Fibroblast of skin of right biceps (primary cell): ENCODE measurements around the gene IL1RAPL2.

Experiments used
- DNase-seq: peaks from one replicate; pipeline ENCODE4 v3.0.0-alpha.2; 2013

IL1RAPL2 gene

GRCh38 chrX:105277132-105277531 is 711.1 kb downstream of the IL1RAPL2 start:
- DNase-seq: no peak

GRCh38 chrX:105282077-105282476 is 716.1 kb downstream of the IL1RAPL2 start:
- DNase-seq: peak; percentile 30

DNA sequence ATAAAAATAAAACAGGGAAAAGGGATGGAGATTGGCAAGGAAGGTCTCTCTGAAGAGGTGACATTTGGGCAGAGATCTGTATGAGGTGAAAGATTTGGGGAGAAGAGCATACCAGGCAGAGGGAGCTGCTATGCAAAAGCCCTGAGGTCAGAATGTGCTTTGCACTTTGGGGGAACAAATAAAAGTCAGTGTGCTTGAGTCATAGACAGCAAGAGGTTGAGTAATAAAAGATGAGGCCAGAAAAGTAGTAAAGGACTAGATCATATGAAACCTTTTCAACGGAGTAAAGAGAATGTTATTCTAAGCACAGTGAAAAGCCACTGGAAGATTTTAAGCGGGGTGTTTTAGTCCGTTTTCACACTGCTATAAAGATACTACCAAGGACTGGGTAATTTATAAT is 731.0 kb downstream of the IL1RAPL2 start:
- DNase-seq: no peak

DNA sequence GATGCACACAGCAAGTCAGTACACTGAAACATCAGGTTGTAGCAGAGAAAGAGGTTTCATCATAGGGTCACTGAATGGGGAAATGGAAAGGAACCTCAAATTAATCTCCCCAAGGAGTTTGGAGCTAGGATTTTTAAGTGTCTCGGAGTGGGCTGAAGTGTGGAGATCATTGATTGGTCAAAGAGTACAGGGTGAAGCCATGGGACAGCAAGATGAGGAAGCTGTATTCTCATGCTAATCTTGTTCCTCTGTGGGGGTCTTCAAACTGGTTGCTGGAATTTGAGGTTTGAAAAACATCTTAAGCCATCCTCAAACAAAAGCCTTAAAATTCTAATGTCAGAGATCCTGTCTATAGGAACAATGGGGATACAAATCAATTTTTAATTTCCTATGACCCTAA is 733.3 kb downstream of the IL1RAPL2 start:
- no peak for DNase-seq

DNA sequence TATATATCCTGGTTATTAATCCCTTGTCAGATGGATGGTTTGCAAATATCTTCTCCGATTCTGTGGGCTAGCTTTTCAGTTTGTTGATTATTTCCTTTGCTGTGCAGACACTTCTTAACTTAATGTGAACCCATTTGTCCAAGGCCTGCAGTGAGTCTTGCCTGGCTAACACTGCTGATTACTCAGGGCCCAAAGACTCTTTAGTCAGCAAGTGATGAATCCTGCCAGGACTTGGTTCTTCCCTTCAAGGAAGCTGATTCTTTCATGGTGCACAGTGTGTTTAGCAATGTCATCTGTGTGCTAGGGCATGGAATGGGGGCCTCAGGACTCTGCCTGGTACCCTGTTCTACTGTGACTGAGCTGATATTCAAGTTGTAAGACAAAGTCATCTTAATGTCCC is 736.2 kb downstream of the IL1RAPL2 start:
- DNase-seq: no peak

GRCh38 chrX:105307762-105308161 is 741.8 kb downstream of the IL1RAPL2 start:
- peak; percentile 60 for DNase-seq

DNA sequence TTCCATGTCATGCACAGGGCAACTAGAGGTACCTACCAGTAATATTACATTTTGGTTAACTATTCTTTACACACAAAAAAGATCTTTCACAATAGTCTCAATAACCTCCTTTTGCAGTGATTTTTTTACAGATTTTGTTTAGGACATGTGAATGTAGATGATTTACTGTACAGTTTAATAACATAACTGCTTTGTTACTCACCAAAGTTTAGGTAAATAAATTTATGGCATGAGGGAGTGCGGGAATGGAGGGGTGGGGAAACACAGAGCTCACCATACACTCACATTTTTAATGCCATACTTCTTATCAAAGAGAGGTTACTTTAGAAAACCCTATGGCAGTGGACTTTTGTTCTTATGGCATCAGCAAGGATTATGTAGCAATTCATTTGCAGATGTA is 747.6 kb downstream of the IL1RAPL2 start:
- peak; percentile 26 for DNase-seq

DNA sequence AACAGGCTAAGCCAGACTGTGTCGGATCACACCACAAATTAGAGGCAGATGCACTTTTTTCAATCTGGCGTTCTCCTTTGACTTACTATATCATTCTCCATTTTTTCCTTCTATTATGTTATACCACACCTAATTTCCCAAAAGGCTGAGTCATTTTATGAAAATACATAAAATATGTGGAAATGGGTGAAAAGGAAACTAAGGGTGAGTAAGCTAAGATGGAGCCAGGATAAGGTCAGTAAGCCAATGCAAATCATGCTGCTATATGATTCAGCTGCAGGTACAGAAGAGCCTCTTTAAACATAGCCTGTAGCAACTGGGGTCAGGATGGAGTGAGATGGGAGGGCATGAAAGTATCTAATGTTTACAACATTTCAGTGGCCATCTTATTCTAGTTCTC is 748.5 kb downstream of the IL1RAPL2 start:
- peak; percentile 75 for DNase-seq

- peak; percentile 61 for DNase-seq
Observed at GRCh38 chrX:105315248-105315647, 749.2 kb downstream of the IL1RAPL2 start.

GRCh38 chrX:105317117-105317516 is 751.1 kb downstream of the IL1RAPL2 start:
- DNase-seq: no peak

DNA sequence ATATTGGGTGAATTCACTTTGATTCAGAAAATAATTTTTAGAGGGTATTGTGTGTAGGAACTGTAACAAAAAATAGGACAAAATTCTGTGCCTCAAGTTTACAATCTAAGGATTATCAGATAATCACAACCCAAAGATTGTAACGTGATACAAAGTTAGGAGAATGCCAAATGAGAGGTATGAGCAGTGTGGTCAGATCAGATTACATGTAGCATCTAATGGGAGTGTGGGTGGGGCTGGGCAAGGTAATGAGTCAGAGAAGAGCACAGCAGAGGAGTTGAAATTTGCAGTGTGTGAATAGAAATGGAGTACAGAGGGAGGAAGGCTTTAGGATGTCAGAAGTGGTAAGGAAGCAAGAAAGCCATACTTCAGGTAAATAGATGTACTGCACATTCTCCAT is 757.9 kb downstream of the IL1RAPL2 start:
- DNase-seq: peak; percentile 71

DNA sequence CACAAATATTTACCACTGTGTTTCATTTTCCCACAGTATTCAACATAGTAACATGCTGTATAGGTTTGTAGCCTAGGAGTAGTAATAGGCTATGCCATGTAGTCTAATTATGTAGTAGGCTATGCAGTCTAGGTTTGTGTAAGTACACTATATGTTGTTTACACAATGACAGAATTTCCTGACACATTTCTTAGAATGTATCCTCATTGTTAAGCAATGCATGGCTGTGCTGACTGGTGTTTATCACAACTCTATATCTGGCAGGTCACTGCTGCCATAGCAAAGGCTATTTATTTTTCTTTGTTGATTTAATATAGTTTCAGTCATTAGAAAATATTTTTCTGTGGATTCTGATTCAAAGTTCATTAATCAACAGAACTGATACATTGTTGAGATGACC is 762.8 kb downstream of the IL1RAPL2 start:
- DNase-seq: no peak

GRCh38 chrX:105331244-105331643 is 765.2 kb downstream of the IL1RAPL2 start:
- DNase-seq: peak; percentile 66

DNA sequence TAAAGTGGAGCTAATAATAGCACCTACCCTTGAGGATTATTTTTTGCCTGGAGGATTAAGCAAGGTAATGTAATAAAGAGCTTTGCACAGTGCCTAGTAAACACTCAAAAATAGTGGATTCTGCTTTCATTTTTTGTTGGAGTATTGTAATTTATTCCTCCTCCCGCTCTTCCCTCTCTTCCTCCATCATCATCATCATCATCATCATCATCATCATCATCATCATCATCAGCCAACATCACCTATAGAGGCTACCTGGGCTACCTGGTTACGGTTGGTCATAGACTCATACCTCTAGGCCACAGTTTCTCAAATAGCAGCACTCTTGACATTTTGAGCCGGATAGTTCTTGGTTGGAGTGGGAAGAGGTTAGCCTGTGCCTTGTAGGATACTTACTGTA is 781.4 kb downstream of the IL1RAPL2 start:
- DNase-seq: no peak

- DNase-seq: peak; percentile 37
Observed at GRCh38 chrX:105349476-105349875, 783.5 kb downstream of the IL1RAPL2 start.

DNA sequence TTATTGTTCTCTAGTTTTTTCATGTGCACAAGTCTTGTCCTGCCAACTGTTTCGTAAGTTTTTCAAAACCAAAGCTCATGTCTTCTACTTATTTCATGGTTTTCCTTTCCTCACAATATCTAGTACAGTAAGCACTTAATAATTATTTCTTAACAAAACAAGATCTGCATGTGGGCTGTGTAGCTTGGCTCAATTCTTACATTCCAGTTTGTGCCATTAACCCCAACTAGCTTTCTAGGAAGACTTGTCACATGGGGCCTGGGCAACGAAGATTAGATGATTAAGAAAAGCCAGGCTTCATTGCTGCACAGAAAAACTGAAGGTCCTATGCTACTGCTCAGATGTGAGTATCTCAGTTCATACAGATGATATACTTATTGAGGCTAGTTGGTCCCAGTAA is 809.8 kb downstream of the IL1RAPL2 start:
- peak; percentile 12 for DNase-seq

- DNase-seq: no peak
Observed at GRCh38 chrX:105424729-105425128, 858.7 kb downstream of the IL1RAPL2 start.

- DNase-seq: no peak
Observed at GRCh38 chrX:105451401-105451800, 885.4 kb downstream of the IL1RAPL2 start.

GRCh38 chrX:105458846-105459245 is 892.8 kb downstream of the IL1RAPL2 start:
- DNase-seq: no peak

DNA sequence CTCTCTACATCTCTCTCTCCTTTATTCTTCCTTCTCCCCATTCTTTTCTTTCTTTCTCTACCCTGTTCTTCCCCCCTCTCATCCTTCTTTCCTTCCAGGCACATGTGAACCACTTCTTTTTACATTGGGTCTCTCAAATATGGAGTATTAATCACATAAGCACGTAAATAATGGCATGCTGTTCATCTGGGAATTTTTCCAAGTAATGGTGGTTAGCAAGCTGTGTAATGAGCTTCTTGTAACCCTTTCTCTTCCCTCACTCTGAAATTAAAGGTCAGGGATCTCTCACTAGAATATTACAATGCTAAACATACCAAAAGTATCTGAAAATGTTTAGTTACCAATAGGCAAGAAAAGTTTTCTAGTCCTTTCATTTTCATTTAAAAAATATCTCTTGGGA is 894.4 kb downstream of the IL1RAPL2 start:
- DNase-seq: peak; percentile 82

- DNase-seq: peak; percentile 46
Observed at GRCh38 chrX:105461016-105461415, 895.0 kb downstream of the IL1RAPL2 start.

DNA sequence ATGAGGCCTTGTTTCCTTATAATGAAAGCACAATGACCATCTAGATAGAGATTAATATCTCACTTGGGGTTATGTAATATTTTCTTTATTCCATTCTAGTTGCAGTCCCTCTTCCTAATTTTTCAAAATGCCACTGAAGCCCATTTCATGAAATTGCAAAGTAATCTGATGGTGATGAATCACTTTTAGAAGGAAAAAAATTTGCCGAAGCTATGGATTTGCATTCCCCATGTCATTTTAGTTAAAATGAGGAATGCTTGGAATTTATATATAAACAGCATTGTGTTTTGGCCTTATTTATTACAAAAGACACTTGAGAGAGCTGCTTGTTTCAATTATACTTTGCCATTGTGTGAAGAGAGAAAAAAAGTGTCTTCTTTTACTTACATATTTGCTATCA is 896.2 kb downstream of the IL1RAPL2 start:
- peak; percentile 61 for DNase-seq

DNA sequence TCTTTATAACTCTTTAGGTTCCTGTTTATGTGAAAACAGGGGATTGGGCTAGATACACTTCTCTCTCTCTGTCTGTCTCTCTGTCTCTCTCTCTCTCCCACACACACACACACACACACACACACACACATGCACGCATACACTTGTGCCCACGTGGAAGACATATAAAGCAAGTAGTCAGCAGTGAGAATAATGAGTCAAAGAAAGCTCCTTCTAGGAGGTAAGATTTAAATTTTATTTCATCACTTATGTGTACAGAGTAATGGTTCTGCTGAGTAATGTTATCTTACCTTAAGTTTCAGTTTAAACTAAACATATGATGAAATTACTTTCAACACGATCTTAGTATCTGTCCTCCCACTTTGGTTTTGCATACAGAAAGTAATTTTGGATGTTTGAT is 897.5 kb downstream of the IL1RAPL2 start:
- DNase-seq: peak; percentile 55

GRCh38 chrX:105464618-105465017 is 898.6 kb downstream of the IL1RAPL2 start:
- DNase-seq: no peak

DNA sequence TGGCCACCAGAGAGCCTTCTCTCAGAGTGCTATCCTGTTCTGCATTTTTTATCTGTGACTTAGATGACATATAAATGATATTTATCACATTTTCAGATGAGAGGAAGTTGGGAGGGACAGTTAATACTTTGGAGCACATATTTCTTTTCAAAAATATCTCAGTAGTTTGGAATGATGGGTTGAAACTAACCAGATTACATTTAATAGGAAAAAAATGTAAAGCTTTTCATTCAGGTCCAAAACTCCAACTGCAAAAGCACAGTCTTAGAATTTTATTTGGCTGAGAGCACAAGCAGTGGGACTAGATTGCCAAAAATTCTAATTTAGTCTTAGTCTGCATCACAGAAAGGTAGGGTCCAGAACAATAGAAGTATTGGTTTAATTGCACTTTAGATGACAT is 902.7 kb downstream of the IL1RAPL2 start:
- DNase-seq: peak; percentile 38

GRCh38 chrX:105471597-105471996 is 905.6 kb downstream of the IL1RAPL2 start:
- no peak for DNase-seq
